Astrocyte of the spinal cord (primary cell): ENCODE measurements around the gene ADAMTS12.

Source experiments
- DNase-seq: peaks from one replicate; pipeline ENCODE4 v3.0.0; 2011; ENCODE audit warnings: low read depth, low spot score
- H3K4me3 ChIP-seq: 2 replicates; pipeline ENCODE4 v1.5.1; 2011; ENCODE audit warnings: low read depth, mild to moderate bottlenecking, low read length, moderate library complexity
- CTCF ChIP-seq: IDR thresholded peaks from 2 replicates; pipeline ENCODE4 v1.5.1; 2012; ENCODE audit warnings: low read depth, mild to moderate bottlenecking, low read length, inconsistent platforms
- in situ Hi-C: cut with HindIII; loops from 2 replicates; pipeline ENCODE4 v1.10.0; 2017; ENCODE audit warnings: low sequenced_read_pairs

The ADAMTS12 gene

GRCh38 chr5:33594006-33594405, 297.8 kb downstream of the ADAMTS12 start:
- no peak for DNase-seq
- H3K4me3 ChIP-seq = no peak overlapping the region
- in situ Hi-C loops = no loop called here
- no peak for TF ChIP-seq CTCF

- no peak for TF ChIP-seq CTCF
- H3K4me3 ChIP-seq = no peak overlapping the region
- no peak for DNase-seq
- in situ Hi-C loops = no loop called here
Measured at GRCh38 chr5:33592245-33592644, 299.5 kb downstream of the ADAMTS12 start.

- TF ChIP-seq CTCF = peak; percentile 52
- H3K4me3 ChIP-seq = no peak overlapping the region
- in situ Hi-C loops = no loop called here
- DNase-seq = no peak
Measured at GRCh38 chr5:33588654-33589372, 303.0 kb downstream of the ADAMTS12 start.

GRCh38 chr5:33583332-33583731, 308.5 kb downstream of the ADAMTS12 start:
- no peak overlapping the region for H3K4me3 ChIP-seq
- no peak for DNase-seq
- in situ Hi-C loops = no loop called here
- no peak for TF ChIP-seq CTCF

GRCh38 chr5:33582417-33582816, 309.4 kb downstream of the ADAMTS12 start:
- H3K4me3 ChIP-seq = no peak overlapping the region
- TF ChIP-seq CTCF = no peak
- no peak for DNase-seq
- in situ Hi-C loops = no loop called here

- no peak for TF ChIP-seq CTCF
- H3K4me3 ChIP-seq = no peak overlapping the region
- no peak for DNase-seq
- in situ Hi-C loops = no loop called here
Measured at GRCh38 chr5:33579789-33580188, 312.0 kb downstream of the ADAMTS12 start.
